Liver (tissue), 9 donors: ENCODE data around the gene ABTB2. TPM values are rescaled to one million over a fixed set of nuclear protein-coding genes. Genes with fewer than 3 reads are reported as not detected.

Experiments
- DNase-seq: peaks from one replicate; pipeline ENCODE4 v3.0.0-alpha.2; 2017; ENCODE audit warnings: low spot score
- H3K27ac ChIP-seq, 2 donors: one replicate each; pipeline ENCODE4 v1.7.0; 2013; ENCODE audit warnings: inconsistent platforms in 2 of 2, low read length in 2 of 2, control low read depth in 1 of 2, low read depth in 1 of 2, mild to moderate bottlenecking in 1 of 2
- H3K27me3 ChIP-seq, 4 donors: one replicate each; pipeline versions ENCODE4 v1.6.1 to v1.7.0; 2013; ENCODE audit warnings: low read length in 3 of 4, inconsistent platforms in 1 of 4, mild to moderate bottlenecking in 1 of 4, moderate library complexity in 1 of 4; ENCODE audit not compliant: control insufficient read depth in 4 of 4, insufficient read depth in 4 of 4
- H3K36me3 ChIP-seq, 4 donors: one replicate each; pipeline versions ENCODE4 v1.6.1 to v1.7.0; 2013; ENCODE audit warnings: low read length in 3 of 4, mild to moderate bottlenecking in 3 of 4, low read depth in 1 of 4, moderate library complexity in 1 of 4; ENCODE audit not compliant: control insufficient read depth in 4 of 4, insufficient read depth in 3 of 4
- H3K4me1 ChIP-seq, 4 donors: one replicate each; pipeline versions ENCODE4 v1.6.1 to v1.7.0; 2013; ENCODE audit warnings: low read length in 3 of 4, mild to moderate bottlenecking in 3 of 4, moderate library complexity in 1 of 4; ENCODE audit not compliant: control insufficient read depth in 4 of 4, insufficient read depth in 4 of 4
- H3K4me3 ChIP-seq, 3 donors: one replicate each; pipeline versions ENCODE4 v1.6.1 to v1.7.0; 2013; ENCODE audit warnings: low read length in 3 of 3, control low read depth in 1 of 3, low read depth in 1 of 3, mild to moderate bottlenecking in 1 of 3
- H3K9ac ChIP-seq, 2 donors: one replicate each; pipeline ENCODE4 v1.7.0; 2013; ENCODE audit warnings: low read length in 2 of 2, mild to moderate bottlenecking in 2 of 2, moderate library complexity in 2 of 2, control low read depth in 1 of 2, low read depth in 1 of 2
- H3K9me3 ChIP-seq, 4 donors: one replicate each; pipeline versions ENCODE4 v1.6.1 to v1.7.0; 2013; ENCODE audit warnings: low read length in 3 of 4; ENCODE audit not compliant: control insufficient read depth in 4 of 4
- EGR1 ChIP-seq, 2 donors: IDR thresholded peaks; 2 replicates each; pipeline ENCODE4 v1.6.1; 2016 to 2018; ENCODE audit warnings: antibody characterized with exemption in 2 of 2, low read depth in 2 of 2
- FOXA1 ChIP-seq: IDR thresholded peaks from 2 replicates; pipeline ENCODE4 v1.6.1; 2016; ENCODE audit warnings: antibody characterized with exemption
- FOXA2 ChIP-seq: IDR thresholded peaks from 2 replicates; pipeline ENCODE4 v1.6.1; 2016; ENCODE audit warnings: antibody characterized with exemption
- GABPA ChIP-seq, 2 donors: IDR thresholded peaks in 1 of 2; conservative IDR thresholded peaks in 1 of 2; 2 replicates each; pipeline ENCODE4 v1.6.1; 2016; ENCODE audit warnings: antibody characterized with exemption in 2 of 2, mild to moderate bottlenecking in 1 of 2, moderate library complexity in 1 of 2
- HNF4A ChIP-seq, 2 donors: conservative IDR thresholded peaks; 2 replicates each; pipeline ENCODE4 v1.6.1; 2016; ENCODE audit warnings: antibody characterized with exemption in 2 of 2, mild to moderate bottlenecking in 2 of 2
- HNF4G ChIP-seq: IDR thresholded peaks from 2 replicates; pipeline ENCODE4 v1.6.1; 2016; ENCODE audit warnings: antibody characterized with exemption
- JUND ChIP-seq, 2 donors: IDR thresholded peaks; 2 replicates each; pipeline ENCODE4 v1.6.1; 2016; ENCODE audit warnings: antibody characterized with exemption in 2 of 2
- NR2F2 ChIP-seq: IDR thresholded peaks from 2 replicates; pipeline ENCODE4 v1.6.1; 2016; ENCODE audit warnings: antibody characterized with exemption
- RAD21 ChIP-seq, 2 donors: IDR thresholded peaks; 2 replicates each; pipeline ENCODE4 v1.6.1; 2016; ENCODE audit warnings: antibody characterized with exemption in 2 of 2, mild to moderate bottlenecking in 2 of 2
- RXRA ChIP-seq, 2 donors: IDR thresholded peaks; 2 replicates each; pipeline ENCODE4 v1.6.1; 2017 to 2018; ENCODE audit warnings: antibody characterized with exemption in 2 of 2, mild to moderate bottlenecking in 1 of 2
- SP1 ChIP-seq: IDR thresholded peaks from 2 replicates; pipeline ENCODE4 v1.6.1; 2018; ENCODE audit warnings: antibody characterized with exemption, mild to moderate bottlenecking
- TAF1 ChIP-seq: conservative IDR thresholded peaks from 2 replicates; pipeline ENCODE4 v1.6.1; 2016; ENCODE audit warnings: antibody characterized with exemption, mild to moderate bottlenecking
- YY1 ChIP-seq: IDR thresholded peaks from 2 replicates; pipeline ENCODE4 v1.6.1; 2016; ENCODE audit warnings: antibody characterized with exemption, mild to moderate bottlenecking
- WGBS: extraction: QIAGEN DNeasy Blood & Tissue Kit; methylation state at CpG from one replicate; pipeline ENCODE4 v1.1.7; 2013; 5-methylcytosine and 5-hydroxymethylcytosine counted together
- polyA plus RNA-seq, 2 donors: library from polyadenylated mRNA; stranded (reverse) in 1 of 2; unstranded in 1 of 2; fragments of 200-250 nt in 1 of 2; fragments of >200 nt in 1 of 2; fragmentation: Nextera tagmentation in 1 of 2; extraction: Ambion mirVana in 1 of 2; gene quantifications; one replicate each; pipeline versions ENCODE4 v1.2.1 to v1.2.3, GENCODE V29; 2013 to 2015
- total RNA-seq, 2 donors: library from RNA; depleted of rRNA; stranded (reverse); fragments of >200 nt; gene quantifications; one replicate each; pipeline ENCODE4 v1.2.3, GENCODE V29; 2014
- TF ChIP-seq, protein P1 (sequence below): fragments of 150-350 bp; IDR thresholded peaks from 2 replicates; pipeline ENCODE4 v1.5.1; 2017; ENCODE audit warnings: improper control_type of control experiment, low read depth, low read length; ENCODE audit not compliant: missing input control
- TF ChIP-seq, protein P2 (sequence below): IDR thresholded peaks from 2 replicates; pipeline ENCODE4 v1.6.1; 2016; ENCODE audit warnings: antibody characterized with exemption
- TF ChIP-seq, protein P3 (sequence below): IDR thresholded peaks from 2 replicates; pipeline ENCODE4 v1.6.1; 2016; ENCODE audit warnings: antibody characterized with exemption
- TF ChIP-seq, protein P4 (sequence below): IDR thresholded peaks from 2 replicates; pipeline ENCODE4 v1.6.1; 2016; ENCODE audit warnings: antibody characterized with exemption
- donor health status: healthy.
- donor health status: healthy.
- donor health status: healthy.
- donor health status: healthy.
- donor health status: healthy.

The ABTB2 gene
- total and polyA plus RNA-seq, 4 donors: 2.4 to 8.9 (median 6.1) TPM

DNA sequence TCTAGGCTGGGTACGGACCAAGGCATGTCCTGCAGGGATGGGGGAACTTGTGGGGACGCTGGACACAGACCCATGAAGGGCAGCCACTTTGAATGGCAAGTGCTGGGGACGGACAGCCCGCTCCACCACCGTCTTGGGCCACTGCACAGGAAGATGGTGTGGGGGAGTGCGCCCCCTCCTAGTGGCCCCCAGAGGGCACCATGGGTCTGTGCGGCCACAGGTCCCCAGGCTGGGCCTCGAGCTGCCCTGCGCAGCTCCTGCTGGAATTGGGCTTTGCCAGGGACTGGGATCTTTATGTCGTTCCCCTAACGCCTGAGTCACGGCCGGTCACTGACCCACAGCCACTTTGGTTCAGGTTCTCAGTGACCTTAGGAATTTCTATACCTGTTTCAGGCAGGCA lies 208.0 kb downstream of the ABTB2 start:
- TF ChIP-seq RAD21 (IDR thresholded peaks at IDR 0.05) (peak in 1 of 2 donors; percentile 58), NR2F2 (no peak), GABPA (IDR thresholded peaks at IDR 0.05 in 1 of 2, conservative IDR thresholded peaks at IDR 0.05 in 1 of 2) (no peak)
- TF ChIP-seq, protein P1, sequence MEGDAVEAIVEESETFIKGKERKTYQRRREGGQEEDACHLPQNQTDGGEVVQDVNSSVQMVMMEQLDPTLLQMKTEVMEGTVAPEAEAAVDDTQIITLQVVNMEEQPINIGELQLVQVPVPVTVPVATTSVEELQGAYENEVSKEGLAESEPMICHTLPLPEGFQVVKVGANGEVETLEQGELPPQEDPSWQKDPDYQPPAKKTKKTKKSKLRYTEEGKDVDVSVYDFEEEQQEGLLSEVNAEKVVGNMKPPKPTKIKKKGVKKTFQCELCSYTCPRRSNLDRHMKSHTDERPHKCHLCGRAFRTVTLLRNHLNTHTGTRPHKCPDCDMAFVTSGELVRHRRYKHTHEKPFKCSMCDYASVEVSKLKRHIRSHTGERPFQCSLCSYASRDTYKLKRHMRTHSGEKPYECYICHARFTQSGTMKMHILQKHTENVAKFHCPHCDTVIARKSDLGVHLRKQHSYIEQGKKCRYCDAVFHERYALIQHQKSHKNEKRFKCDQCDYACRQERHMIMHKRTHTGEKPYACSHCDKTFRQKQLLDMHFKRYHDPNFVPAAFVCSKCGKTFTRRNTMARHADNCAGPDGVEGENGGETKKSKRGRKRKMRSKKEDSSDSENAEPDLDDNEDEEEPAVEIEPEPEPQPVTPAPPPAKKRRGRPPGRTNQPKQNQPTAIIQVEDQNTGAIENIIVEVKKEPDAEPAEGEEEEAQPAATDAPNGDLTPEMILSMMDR: peak; percentile 27
- H3K4me3 ChIP-seq: no peak overlapping the region
- 85% methylated on average over 13 of the region's 13 CpGs for WGBS
- no peaks in the 10 kb centered on the region for H3K4me1 ChIP-seq
- H3K27ac ChIP-seq: no peak overlapping the region
- H3K36me3 ChIP-seq: peaks cover 3 to 79% (median 42%) of the 10 kb centered on the region in 4 donors
- H3K27me3 ChIP-seq: no peaks in the 10 kb centered on the region
- no peaks in the 10 kb centered on the region for H3K9me3 ChIP-seq
- no peak for DNase-seq
- no peak overlapping the region for H3K9ac ChIP-seq

DNA sequence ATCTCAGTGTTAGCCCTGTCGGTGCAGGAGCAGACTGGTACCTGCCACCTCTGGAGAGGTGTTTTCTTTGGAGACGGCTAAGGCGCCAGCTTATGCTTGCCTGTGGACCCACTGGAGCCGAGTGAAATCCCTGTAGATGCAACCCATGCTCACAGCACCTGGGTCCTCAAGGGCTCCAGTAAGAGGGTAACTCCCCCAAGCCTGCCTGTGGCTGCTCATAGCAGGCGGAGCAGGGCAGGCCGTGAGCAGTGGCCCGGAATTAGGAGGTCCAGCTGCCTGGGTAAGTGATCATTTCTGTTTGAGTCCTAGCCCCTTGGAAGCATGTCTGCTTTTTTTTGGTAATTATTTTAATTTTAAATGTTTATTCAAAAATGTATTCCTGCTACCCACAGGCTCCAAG lies 208.5 kb downstream of the ABTB2 start:
- Histone ChIP-seq H3K9ac (no peak overlapping the region), H3K36me3 (peaks cover 3 to 79% (median 44%) of the 10 kb centered on the region in 4 donors), H3K9me3 (no peaks in the 10 kb centered on the region), H3K27me3 (no peaks in the 10 kb centered on the region), H3K4me3 (no peak overlapping the region), H3K27ac (no peak overlapping the region), H3K4me1 (no peaks in the 10 kb centered on the region)
- no peak for TF ChIP-seq FOXA1
- TF ChIP-seq, protein P2, sequence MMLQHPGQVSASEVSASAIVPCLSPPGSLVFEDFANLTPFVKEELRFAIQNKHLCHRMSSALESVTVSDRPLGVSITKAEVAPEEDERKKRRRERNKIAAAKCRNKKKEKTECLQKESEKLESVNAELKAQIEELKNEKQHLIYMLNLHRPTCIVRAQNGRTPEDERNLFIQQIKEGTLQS: no peak
- TF ChIP-seq FOXA2: no peak
- no peak for TF ChIP-seq YY1
- TF ChIP-seq, protein P3, sequence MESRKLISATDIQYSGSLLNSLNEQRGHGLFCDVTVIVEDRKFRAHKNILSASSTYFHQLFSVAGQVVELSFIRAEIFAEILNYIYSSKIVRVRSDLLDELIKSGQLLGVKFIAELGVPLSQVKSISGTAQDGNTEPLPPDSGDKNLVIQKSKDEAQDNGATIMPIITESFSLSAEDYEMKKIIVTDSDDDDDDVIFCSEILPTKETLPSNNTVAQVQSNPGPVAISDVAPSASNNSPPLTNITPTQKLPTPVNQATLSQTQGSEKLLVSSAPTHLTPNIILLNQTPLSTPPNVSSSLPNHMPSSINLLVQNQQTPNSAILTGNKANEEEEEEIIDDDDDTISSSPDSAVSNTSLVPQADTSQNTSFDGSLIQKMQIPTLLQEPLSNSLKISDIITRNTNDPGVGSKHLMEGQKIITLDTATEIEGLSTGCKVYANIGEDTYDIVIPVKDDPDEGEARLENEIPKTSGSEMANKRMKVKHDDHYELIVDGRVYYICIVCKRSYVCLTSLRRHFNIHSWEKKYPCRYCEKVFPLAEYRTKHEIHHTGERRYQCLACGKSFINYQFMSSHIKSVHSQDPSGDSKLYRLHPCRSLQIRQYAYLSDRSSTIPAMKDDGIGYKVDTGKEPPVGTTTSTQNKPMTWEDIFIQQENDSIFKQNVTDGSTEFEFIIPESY: no peak
- 96% methylated on average over 7 of the region's 7 CpGs for WGBS
- DNase-seq: no peak

DNA sequence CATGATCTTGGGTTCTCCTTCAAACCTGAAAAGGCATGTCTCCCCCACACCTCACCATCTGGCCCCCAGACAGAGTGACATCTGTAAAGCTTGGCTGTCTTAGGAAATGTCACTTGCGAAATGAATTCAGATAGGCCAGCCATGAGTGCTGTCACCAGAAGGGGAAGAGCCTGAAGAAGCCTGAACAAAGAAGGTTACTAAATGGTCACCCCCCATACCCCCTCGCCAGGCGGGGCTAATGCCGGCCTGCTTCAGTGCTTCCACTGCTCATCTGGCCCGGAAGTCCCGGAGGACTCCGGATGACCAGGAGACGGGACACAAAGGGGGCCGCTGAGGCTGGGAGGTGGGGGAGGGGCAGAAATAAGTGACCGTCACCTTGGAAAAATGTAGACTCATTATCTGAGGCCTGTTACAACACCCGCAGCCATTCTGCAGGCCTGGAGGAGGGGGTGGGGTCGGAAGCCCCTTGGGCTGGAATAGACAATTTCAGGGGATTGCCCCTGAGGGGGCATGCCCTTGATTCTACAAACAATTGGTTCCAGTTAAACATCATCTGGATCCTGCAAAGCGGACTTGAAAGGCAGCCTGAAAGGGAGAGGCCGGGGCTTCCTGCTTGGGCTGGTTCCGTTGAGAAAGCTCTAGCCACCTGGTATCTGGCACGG lies 209.2 kb downstream of the ABTB2 start:
- Histone ChIP-seq H3K36me3 (peaks cover 3 to 80% (median 47%) of the 10 kb centered on the region in 4 donors), H3K4me1 (no peaks in the 10 kb centered on the region), H3K4me3 (no peak overlapping the region), H3K27me3 (no peaks in the 10 kb centered on the region), H3K27ac (no peak overlapping the region), H3K9me3 (no peaks in the 10 kb centered on the region), H3K9ac (no peak overlapping the region)
- DNase-seq: no peak
- 91% methylated on average over 16 of the region's 16 CpGs for WGBS
- TF ChIP-seq RAD21 (IDR thresholded peaks at IDR 0.05) (no peak), SP1 (no peak), JUND (IDR thresholded peaks at IDR 0.05) (no peak), YY1 (no peak), HNF4G (no peak), NR2F2 (no peak), TAF1 (no peak), FOXA2 (no peak), EGR1 (IDR thresholded peaks at IDR 0.05; ENCODE audit: low read depth in 2 of 2) (no peak), HNF4A (conservative IDR thresholded peaks at IDR 0.05) (no peak), GABPA (IDR thresholded peaks at IDR 0.05 in 1 of 2, conservative IDR thresholded peaks at IDR 0.05 in 1 of 2) (no peak), RXRA (IDR thresholded peaks at IDR 0.05) (no peak), FOXA1 (no peak)
- TF ChIP-seq, protein P2: no peak
- TF ChIP-seq, protein P4, sequence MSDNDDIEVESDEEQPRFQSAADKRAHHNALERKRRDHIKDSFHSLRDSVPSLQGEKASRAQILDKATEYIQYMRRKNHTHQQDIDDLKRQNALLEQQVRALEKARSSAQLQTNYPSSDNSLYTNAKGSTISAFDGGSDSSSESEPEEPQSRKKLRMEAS: no peak
- TF ChIP-seq, protein P1: no peak
- TF ChIP-seq, protein P3: no peak
